Pons (tissue), 1 donor: Measurements from ENCODE around the gene C11orf52.
A peak's percentile ranks its signal among the peaks of the same experiment; 100 is the strongest.
"Not testable (repeated sequence)": the region's sequence is repeated elsewhere in the genome, so short reads cannot be mapped to it uniquely, and the experiment has no call there.

Experiments
- DNase-seq: peaks from one replicate; pipeline ENCODE4 v3.0.0-alpha.2; 2016; ENCODE audit warnings: low spot score

C11orf52 gene

DNA sequence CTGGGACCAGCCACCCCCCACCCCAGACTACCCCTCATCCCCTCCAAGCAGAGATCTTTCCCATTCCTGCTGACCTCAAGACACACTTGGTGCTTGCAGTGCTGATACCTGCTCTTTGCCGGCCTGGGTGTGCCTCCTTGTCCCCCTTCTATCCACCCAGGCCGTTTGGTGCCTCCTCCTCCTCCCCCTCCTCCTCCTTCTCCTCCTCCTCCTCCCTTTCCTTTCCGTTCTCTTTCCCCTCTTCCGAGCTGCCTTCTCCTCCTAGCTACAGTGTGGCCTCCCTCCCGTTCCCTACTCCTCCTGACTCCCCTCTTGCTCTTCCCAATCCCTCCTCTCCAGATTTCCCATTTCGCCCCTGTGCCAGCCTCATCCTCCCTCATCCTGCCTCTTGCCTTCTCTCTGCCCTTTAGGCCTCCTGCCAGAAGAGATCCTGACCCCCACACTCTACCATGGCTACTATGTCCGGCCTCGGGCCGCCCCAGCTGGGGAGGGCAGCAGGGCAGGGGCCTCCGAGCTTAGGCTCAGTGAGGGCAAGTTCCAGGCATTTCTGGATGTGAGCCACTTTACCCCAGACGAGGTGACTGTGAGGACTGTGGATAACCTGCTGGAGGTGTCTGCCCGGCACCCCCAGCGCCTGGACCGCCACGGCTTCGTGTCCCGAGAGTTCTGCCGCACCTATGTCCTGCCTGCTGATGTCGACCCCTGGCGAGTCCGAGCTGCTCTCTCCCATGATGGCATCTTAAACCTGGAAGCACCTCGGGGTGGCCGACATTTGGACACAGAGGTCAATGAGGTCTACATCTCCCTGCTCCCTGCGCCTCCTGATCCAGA is 5.5 kb upstream of the C11orf52 start:
- peak; percentile 59 for DNase-seq

DNA sequence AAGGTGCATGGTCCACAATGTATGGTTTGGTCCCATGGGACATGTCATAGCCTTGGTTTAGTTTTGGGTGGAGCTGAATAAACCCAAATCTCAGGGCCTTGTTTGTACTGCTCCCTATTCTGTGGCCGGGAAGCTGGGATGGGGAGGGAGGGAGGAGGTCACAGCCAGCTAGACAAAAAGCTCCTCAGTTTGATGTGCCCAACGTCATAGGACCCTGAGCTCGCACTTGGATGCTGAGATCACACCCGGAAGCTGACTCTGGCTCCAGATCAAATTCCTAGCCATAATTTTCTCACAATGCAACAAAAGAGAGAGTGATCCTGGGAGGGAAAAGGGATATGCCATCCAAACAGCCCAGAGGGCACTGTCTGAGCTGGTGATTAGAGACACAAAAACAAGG is 4.7 kb upstream of the C11orf52 start:
- DNase-seq, result peak; percentile 96

DNA sequence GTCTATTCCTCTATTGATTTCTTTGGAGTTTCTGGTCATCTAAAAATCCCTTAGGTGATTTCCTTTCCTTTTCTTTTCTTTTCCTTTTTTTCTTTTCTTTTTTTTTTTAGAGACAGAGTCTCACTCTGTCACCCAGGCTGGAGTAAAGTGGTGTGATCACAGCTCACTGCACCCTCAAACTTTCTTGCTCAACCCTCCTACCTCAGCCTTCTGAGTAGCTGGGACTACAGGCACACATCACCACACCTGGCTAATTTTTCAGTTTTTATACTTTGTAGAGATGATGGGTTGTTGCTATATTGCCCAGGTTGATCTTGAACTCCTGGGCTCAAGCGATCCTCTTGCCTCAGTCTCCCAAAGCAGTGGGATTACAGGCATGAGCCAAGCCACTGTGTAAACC is 1.9 kb upstream of the C11orf52 start:
- no peak for DNase-seq

DNA sequence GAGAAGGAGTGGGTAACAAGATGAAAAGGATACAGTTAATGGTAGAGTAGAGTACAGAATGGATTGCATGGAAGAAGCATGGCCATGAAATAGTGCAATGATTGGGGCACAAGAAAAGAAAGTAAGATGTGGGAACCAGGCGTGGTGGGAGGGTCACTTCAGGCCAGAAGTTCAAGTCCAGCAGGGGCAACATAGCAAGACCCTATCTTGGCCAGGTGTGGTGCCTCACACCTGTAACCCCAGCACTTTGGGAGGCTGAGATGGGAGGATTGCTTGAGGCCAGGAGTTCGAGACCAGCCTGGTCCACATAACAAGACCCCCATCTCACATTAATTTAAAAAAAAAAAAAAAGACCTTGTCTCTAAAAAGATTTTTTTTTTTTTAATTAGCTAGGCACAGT is 1.4 kb upstream of the C11orf52 start:
- DNase-seq, result no peak

DNA sequence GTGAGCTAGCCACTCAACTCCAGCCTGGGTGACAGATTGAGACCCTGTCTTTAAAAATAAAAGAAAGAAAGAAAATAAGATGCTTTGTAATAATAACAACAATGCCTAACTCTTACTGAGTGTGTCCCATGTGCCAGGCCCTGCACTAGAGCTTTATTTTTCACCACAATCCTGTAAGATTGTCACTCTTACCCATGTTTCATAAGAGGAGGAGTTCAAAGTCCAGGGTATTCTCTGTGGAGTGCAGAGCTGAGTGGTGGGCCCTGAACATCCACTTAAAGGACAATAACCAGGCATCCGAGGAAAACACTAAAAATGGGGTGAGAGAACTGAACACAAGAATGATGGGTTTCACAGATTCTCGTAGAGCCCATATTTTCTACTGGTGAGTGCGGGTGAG is 925 bp upstream of the C11orf52 start:
- no peak for DNase-seq

- DNase-seq, result no peak
Measured at GRCh38 chr11:111920908-111921307, 2.2 kb downstream of the C11orf52 start.

DNA sequence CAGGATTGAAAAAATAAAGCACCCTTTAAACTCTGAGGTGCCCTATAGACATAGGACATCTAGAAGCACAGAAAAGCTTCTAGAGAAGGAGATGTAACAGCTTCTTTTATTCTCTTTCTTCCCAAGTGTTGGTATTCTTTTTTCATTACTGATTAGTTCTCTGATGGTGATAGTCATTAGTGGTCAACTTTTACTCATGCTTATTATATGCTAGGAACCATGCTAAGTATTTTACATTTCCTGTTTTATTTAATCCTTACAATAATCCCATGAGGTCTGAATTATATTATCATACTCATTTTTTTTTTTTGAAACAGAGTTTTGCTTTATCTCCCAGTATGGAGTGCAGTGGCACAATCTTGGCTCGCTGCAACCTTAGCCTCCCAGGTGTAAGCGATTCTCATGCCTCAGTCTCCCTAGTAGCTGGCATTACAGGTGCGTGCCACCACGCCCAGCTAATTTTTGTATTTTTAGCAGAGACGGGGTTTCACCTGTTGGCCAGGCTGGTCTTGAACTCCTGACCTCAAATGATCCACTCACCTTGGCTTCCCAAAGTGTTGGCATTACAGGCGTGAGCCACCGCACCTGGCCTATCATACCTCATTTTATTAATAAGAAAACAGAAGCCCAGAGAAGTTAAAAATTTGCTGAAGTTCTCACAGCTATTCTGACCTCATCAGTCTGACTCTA is 3.0 kb downstream of the C11orf52 start:
- no peak for DNase-seq

- peak; percentile 84 for DNase-seq
Measured at GRCh38 chr11:111922803-111923202, 4.1 kb downstream of the C11orf52 start.

GRCh38 chr11:111923351-111923788 is 4.7 kb downstream of the C11orf52 start:
- no peak for DNase-seq

DNA sequence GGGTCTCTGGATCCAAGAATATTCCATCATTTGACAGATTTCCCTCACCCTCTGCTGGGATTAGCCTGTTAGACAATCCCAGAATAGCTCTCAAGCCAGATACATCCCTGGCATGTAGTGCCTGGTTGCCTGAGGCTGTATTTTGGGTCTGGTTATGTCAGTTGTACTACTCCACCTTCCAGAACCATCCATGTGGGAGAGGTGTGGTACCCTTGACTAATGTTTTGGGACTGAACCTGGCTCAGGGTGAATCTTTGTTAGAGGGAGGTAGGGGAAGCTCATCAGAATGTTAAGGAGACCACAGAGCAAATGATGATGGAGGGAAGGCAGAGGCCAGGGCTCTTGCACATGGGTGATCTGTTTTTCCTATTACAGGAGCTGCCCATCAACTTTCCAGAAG is 5.2 kb downstream of the C11orf52 start:
- no peak for DNase-seq

GRCh38 chr11:111925953-111926352 is 7.2 kb downstream of the C11orf52 start:
- DNase-seq, result no peak

DNA sequence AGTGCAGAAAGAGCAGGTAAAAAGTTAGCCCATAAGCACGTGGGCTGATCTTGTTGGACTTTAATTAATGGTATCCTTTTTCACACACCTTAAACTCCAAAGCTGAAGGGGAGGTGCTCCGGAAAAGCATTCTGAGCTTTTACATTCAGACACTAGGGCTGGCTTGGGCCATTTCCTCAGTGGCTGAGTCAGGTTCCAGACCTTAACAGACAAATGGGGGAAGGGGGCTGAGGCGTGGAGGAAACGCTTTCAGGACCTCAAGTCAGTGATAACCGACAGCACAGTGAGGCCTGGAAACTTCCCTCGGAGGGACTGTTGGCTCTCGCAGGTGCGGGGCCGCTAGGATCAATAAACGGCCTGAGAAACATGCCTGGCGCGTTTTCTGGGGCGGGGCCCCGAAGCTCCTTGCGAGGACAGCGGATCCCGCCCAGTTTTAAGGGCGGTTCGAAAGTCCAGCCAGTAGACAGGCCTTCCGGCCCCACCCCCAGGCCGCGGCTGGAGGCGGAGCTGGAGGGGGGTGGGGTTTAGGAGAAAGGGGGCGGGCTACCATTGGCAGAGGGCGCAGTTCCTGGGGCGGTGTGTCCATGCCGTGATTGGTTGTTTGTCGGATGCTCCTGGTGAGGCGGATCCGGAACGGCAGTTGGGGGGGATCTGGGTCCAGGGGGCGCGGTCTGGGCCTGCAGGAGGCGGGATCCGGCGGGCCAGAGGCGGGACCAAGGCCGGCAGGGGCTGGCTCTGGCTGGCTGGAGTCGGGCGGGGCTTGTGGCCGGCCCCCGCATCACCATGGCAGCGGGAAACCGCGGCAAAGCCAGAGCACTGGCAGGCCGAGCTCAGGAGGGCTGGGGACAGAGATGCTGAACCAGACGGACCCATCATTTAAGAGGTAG is 8.0 kb downstream of the C11orf52 start:
- peak; percentile 98 for DNase-seq

DNA sequence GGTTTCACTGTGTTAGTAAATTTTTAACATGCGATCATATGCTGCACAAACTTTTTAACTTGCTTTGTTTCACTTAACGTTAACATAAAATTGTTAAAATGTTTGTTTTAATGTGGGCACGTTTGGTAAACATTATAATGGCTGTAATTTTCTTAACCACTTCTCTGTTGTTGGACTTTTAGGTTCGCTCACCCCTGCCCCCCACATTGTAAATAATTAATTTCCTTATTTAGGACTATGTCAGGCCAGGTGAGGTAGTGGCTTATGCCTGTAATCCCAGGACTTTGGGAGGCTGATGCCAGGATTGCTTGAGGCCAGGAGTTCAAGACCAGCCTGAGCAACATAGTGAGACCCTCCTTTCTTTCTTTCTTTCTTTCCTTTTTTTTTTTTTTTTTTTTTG is 11.8 kb downstream of the C11orf52 start:
- no peak for DNase-seq

GRCh38 chr11:111932611-111932950 is 13.9 kb downstream of the C11orf52 start:
- no peak for DNase-seq

DNA sequence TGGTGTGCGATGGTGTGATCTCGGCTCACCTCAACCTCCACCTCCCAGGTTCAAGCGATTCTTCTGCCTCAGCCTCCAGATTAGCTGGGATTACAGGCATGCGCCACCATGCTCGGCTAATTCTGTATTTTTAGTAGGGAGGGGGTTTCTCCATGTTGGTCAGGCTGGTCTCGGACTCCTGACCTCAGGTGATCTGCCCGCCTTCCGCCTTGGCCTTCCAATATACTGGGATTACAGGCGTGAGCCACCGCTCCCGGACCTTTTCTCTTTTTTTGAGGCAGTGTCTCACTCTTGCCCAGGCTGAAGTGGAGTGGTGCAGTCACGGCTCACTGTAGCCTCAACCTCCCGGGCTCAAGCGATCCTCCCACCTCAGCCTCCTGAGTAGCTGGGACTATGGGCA is 14.5 kb downstream of the C11orf52 start:
- DNase-seq, result not testable (repeated sequence)

DNA sequence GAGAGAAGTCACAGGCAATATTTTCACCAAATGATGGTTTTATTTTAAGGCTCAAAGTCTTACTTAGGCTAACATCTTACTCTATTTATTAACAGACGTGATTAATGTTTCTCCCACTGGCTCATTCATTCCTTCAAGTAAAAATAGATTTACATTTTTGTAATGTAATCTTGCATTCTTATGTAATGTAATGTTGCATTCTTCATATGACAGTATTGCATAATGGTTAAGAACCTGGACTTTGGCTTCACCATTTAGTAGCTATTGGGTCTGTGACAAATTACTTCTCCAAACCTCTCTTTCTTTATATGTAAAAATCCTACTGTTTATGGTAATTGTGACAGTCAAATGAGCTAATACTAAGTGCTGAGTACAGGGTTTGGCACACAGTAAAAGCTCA is 15.2 kb downstream of the C11orf52 start:
- DNase-seq, result no peak

DNA sequence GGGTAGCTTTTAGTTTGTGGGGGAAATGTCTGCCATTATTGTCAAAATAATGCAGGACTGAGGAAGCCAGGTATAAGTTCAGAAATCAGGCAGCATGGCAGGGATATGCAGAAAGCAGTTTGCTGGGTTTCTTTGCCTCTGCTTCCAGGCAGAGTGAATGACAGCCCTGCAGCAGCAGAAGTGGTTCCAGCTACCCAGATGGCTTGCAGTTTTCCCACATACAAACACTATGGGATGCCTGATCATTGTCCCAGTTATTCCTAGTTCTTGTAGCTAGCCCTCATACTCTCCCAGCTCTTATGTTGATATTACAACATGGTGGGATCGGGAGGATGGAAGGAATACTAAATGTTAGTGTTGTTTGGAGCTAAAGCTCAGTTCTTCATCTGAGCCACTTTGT is 15.6 kb downstream of the C11orf52 start:
- no peak for DNase-seq

- DNase-seq, result peak; percentile 61
Measured at GRCh38 chr11:111935317-111936039, 16.8 kb downstream of the C11orf52 start.

DNA sequence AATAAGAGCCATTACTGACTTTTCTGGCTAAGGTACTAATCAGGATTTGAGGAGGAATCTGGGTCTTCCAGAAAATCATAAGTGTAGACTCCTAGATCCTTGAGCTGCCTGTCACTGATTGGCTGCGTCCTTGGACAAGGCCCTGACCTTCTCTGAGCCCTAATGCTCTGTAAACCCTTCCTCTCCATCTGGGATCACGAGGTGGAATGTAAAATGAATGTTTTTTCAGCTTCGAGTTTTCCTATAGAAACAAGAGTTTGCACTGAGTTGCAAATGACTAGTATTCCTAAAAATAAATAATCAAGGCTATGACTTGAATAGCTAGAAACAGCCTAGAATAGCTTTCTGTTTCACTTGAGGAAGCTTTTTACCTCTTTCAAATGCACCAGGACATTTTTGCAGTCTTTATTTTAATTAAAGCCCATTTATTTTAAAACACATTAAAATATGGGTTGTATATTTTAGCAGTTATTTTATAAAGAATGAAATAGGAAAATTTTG is 17.4 kb downstream of the C11orf52 start:
- peak; percentile 66 for DNase-seq

- no peak for DNase-seq
Measured at GRCh38 chr11:111937461-111937769, 18.7 kb downstream of the C11orf52 start.

GRCh38 chr11:111937844-111938243 is 19.1 kb downstream of the C11orf52 start:
- no peak for DNase-seq

DNA sequence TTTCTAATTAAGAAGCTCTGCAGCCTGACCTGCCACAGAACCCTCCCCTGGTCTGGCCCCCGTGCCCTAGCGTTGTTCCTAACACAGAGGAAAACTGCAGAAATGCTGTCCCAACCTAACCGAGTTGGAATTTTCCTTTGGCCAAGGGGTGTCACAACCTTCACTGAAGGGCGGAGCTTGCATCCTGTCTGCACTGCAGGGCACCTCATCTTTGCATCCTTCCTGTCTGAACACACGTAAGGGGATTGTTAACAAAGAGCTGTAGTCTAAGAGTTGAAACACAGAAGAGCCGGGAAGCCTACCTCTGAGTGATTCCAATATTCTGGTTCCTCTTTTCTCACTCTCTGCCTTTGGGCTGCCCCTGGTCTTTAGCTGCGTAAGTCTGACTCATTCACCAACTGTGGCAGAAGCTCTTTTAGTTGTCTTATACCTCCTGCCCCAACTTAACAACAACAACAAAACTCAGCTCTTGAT is 20.0 kb downstream of the C11orf52 start:
- DNase-seq, result peak; percentile 68
